Measurements from ENCODE around the gene ARID1B.

DNA sequence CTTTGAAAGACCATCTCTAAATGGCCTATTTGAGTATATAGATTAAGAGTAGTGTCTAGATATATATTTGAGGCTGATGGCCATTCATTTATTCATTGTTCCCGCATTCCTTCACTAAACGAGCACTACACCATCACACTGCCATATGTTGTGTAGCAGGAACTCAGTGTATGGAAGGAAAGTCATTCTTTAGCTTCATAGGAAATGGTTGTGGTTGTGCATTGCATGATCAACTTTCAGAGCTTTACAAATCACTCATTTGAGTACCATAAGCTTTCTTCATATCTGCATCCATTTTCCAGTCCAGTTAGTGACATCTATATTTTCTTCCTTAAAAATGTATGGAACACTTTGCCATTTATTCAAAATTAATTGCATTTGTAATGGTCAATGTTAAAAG is 97.9 kb downstream of the ARID1B start:
- TF ChIP-seq EZH2 (IDR thresholded peaks at IDR 0.05) (no peak), EZH2phosphoT487 (IDR thresholded peaks at IDR 0.05) (no peak)
- TF ChIP-seq, protein P1, sequence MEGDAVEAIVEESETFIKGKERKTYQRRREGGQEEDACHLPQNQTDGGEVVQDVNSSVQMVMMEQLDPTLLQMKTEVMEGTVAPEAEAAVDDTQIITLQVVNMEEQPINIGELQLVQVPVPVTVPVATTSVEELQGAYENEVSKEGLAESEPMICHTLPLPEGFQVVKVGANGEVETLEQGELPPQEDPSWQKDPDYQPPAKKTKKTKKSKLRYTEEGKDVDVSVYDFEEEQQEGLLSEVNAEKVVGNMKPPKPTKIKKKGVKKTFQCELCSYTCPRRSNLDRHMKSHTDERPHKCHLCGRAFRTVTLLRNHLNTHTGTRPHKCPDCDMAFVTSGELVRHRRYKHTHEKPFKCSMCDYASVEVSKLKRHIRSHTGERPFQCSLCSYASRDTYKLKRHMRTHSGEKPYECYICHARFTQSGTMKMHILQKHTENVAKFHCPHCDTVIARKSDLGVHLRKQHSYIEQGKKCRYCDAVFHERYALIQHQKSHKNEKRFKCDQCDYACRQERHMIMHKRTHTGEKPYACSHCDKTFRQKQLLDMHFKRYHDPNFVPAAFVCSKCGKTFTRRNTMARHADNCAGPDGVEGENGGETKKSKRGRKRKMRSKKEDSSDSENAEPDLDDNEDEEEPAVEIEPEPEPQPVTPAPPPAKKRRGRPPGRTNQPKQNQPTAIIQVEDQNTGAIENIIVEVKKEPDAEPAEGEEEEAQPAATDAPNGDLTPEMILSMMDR (IDR thresholded peaks at IDR 0.05): no peak

Data from neural progenitor cell (in vitro differentiated cells).